Activated T-cell treated with anti-CD3 and anti-CD28 coated beads, Interleukin-2, amount 50 U/mL, for 72 hours (primary cell): ENCODE data around the gene GRK3. TPM values are rescaled to one million over a fixed set of nuclear protein-coding genes. Genes with fewer than 3 reads are reported as not detected.
"Not testable (repeated sequence)": the region's sequence is repeated elsewhere in the genome, so short reads cannot be mapped to it uniquely, and the experiment has no call there.

Source experiments
- ATAC-seq, 2 donors: fragments of 150-1000 bp; cut with Tn5 transposase; replicated peaks in 1 of 2; 2 replicates each; pipeline ENCODE4 v1.10.0; 2021; ENCODE audit warnings: moderate library complexity in 2 of 2, mild to moderate bottlenecking in 1 of 2
- DNase-seq, 2 donors: peaks; one replicate each; pipeline ENCODE4 v3.0.0; 2021 to 2022; ENCODE audit warnings: mixed read lengths in 1 of 2
- H3K27ac Mint-ChIP-seq: one replicate; pipeline ENCODE4 v1.8.0; 2022; ENCODE audit warnings: mild to moderate bottlenecking, moderate library complexity, mixed read lengths
- H3K27me3 Mint-ChIP-seq: one replicate; pipeline ENCODE4 v1.8.0; 2022; ENCODE audit warnings: low read depth, mixed read lengths
- H3K36me3 Mint-ChIP-seq, 2 donors: one replicate each; pipeline ENCODE4 v1.8.0; 2022; ENCODE audit warnings: mixed read lengths in 2 of 2, mild to moderate bottlenecking in 1 of 2; ENCODE audit not compliant: insufficient read depth in 2 of 2
- H3K4me1 Mint-ChIP-seq: one replicate; pipeline ENCODE4 v1.8.0; 2022; ENCODE audit warnings: low read depth, mixed read lengths
- H3K4me3 Mint-ChIP-seq, 2 donors: one replicate each; pipeline ENCODE4 v1.8.0; 2022; ENCODE audit warnings: mild to moderate bottlenecking in 2 of 2, mixed read lengths in 2 of 2, moderate library complexity in 2 of 2
- H3K9me3 Mint-ChIP-seq, 2 donors: one replicate each; pipeline ENCODE4 v1.8.0; 2022; ENCODE audit warnings: mixed read lengths in 2 of 2
- total RNA-seq, 2 donors: library from RNA; stranded (reverse); gene quantifications; one replicate each; pipeline ENCODE4 v1.2.3, GENCODE V29; 2022

GRK3 gene
- total RNA-seq, 2 donors from 2014 or later: 25.9 to 31.9 TPM

- Mint-ChIP-seq H3K9me3 (no peaks in the 10 kb centered on the region), H3K36me3 (peaks cover 0 to 4% of the 10 kb centered on the region in 2 donors), H3K4me1 (peaks cover 12% of the 10 kb centered on the region), H3K27ac (no peak overlapping the region), H3K4me3 (no peak overlapping the region), H3K27me3 (no peaks in the 10 kb centered on the region)
- no peak for ATAC-seq
- DNase-seq: no peak
These were observed 129.9 kb downstream of the GRK3 start for GRCh38 chr22:25694196-25694907.

- Mint-ChIP-seq H3K27ac (no peak overlapping the region), H3K9me3 (no peaks in the 10 kb centered on the region), H3K27me3 (no peaks in the 10 kb centered on the region), H3K4me1 (peaks cover 12% of the 10 kb centered on the region), H3K36me3 (peaks cover 0 to 8% of the 10 kb centered on the region in 2 donors), H3K4me3 (no peak overlapping the region)
- no peak for DNase-seq
- no peak for ATAC-seq
These were observed 130.7 kb downstream of the GRK3 start for GRCh38 chr22:25695146-25695545.

- no peaks in the 10 kb centered on the region for H3K27me3 Mint-ChIP-seq
- peaks cover 0 to 6% of the 10 kb centered on the region in 2 donors for H3K36me3 Mint-ChIP-seq
- peaks cover 12% of the 10 kb centered on the region for H3K4me1 Mint-ChIP-seq
- H3K27ac Mint-ChIP-seq: no peak overlapping the region
- no peaks in the 10 kb centered on the region for H3K9me3 Mint-ChIP-seq
- no peak for ATAC-seq
- no peak for DNase-seq
- H3K4me3 Mint-ChIP-seq: no peak overlapping the region
These were observed 132.3 kb downstream of the GRK3 start for GRCh38 chr22:25696763-25697162.

- H3K27ac Mint-ChIP-seq: no peak overlapping the region
- H3K4me1 Mint-ChIP-seq: peaks cover 16% of the 10 kb centered on the region
- no peak overlapping the region for H3K4me3 Mint-ChIP-seq
- H3K9me3 Mint-ChIP-seq: no peaks in the 10 kb centered on the region
- ATAC-seq: no peak
- no peak for DNase-seq
- H3K27me3 Mint-ChIP-seq: no peaks in the 10 kb centered on the region
- peaks cover 0 to 6% of the 10 kb centered on the region in 2 donors for H3K36me3 Mint-ChIP-seq
These were observed 132.7 kb downstream of the GRK3 start for GRCh38 chr22:25697181-25697664.

- peaks cover 0 to 6% of the 10 kb centered on the region in 2 donors for H3K36me3 Mint-ChIP-seq
- H3K9me3 Mint-ChIP-seq: no peaks in the 10 kb centered on the region
- no peak overlapping the region for H3K4me3 Mint-ChIP-seq
- DNase-seq (no peak), ATAC-seq (no peak)
- peaks cover 24% of the 10 kb centered on the region for H3K4me1 Mint-ChIP-seq
- no peak overlapping the region for H3K27ac Mint-ChIP-seq
- H3K27me3 Mint-ChIP-seq: no peaks in the 10 kb centered on the region
These were observed 133.5 kb downstream of the GRK3 start for GRCh38 chr22:25697978-25698377.

- no peaks in the 10 kb centered on the region for H3K9me3 Mint-ChIP-seq
- peaks cover 0 to 6% of the 10 kb centered on the region in 2 donors for H3K36me3 Mint-ChIP-seq
- no peak overlapping the region for H3K27ac Mint-ChIP-seq
- H3K4me1 Mint-ChIP-seq: peaks cover 28% of the 10 kb centered on the region
- no peaks in the 10 kb centered on the region for H3K27me3 Mint-ChIP-seq
- DNase-seq (no peak), ATAC-seq (no peak)
- no peak overlapping the region for H3K4me3 Mint-ChIP-seq
These were observed 134.0 kb downstream of the GRK3 start for GRCh38 chr22:25698461-25698860.

GRCh38 chr22:25698978-25699377 lies 134.5 kb downstream of the GRK3 start:
- H3K4me3 Mint-ChIP-seq: no peak overlapping the region
- DNase-seq: no peak
- peaks cover 31% of the 10 kb centered on the region for H3K4me1 Mint-ChIP-seq
- H3K9me3 Mint-ChIP-seq: no peaks in the 10 kb centered on the region
- H3K36me3 Mint-ChIP-seq: peaks cover 0 to 6% of the 10 kb centered on the region in 2 donors
- no peak overlapping the region for H3K27ac Mint-ChIP-seq
- ATAC-seq: no peak
- no peaks in the 10 kb centered on the region for H3K27me3 Mint-ChIP-seq

GRCh38 chr22:25701056-25701780 lies 136.7 kb downstream of the GRK3 start:
- Mint-ChIP-seq H3K36me3 (peaks cover 0 to 6% of the 10 kb centered on the region in 2 donors), H3K4me1 (peaks cover 50% of the 10 kb centered on the region), H3K27me3 (no peaks in the 10 kb centered on the region), H3K27ac (no peak overlapping the region), H3K4me3 (no peak overlapping the region), H3K9me3 (no peaks in the 10 kb centered on the region)
- DNase-seq (no peak), ATAC-seq (no peak)

- no peaks in the 10 kb centered on the region for H3K9me3 Mint-ChIP-seq
- H3K27ac Mint-ChIP-seq: no peak overlapping the region
- DNase-seq (no peak), ATAC-seq (no peak)
- no peaks in the 10 kb centered on the region for H3K27me3 Mint-ChIP-seq
- peaks cover 0 to 6% of the 10 kb centered on the region in 2 donors for H3K36me3 Mint-ChIP-seq
- peak overlapping the region in 1 of 2 donors; percentile 49 for H3K4me3 Mint-ChIP-seq
- H3K4me1 Mint-ChIP-seq: peaks cover 50% of the 10 kb centered on the region
These were observed 137.6 kb downstream of the GRK3 start for GRCh38 chr22:25702040-25702439.

GRCh38 chr22:25702571-25703167 lies 138.2 kb downstream of the GRK3 start:
- Mint-ChIP-seq H3K27me3 (no peaks in the 10 kb centered on the region), H3K4me3 (peak overlapping the region; percentile 34 to 80), H3K27ac (peak overlapping the region; percentile 64), H3K36me3 (peaks cover 0 to 10% of the 10 kb centered on the region in 2 donors), H3K9me3 (no peaks in the 10 kb centered on the region), H3K4me1 (peaks cover 57% of the 10 kb centered on the region)
- ATAC-seq: peak; percentile 94
- peak; percentile 34 to 48 for DNase-seq

- Mint-ChIP-seq H3K27me3 (no peaks in the 10 kb centered on the region), H3K9me3 (no peaks in the 10 kb centered on the region), H3K27ac (no peak overlapping the region), H3K4me1 (peaks cover 61% of the 10 kb centered on the region), H3K4me3 (no peak overlapping the region), H3K36me3 (peaks cover 0 to 12% of the 10 kb centered on the region in 2 donors)
- ATAC-seq (no peak), DNase-seq (no peak)
These were observed 140.2 kb downstream of the GRK3 start for GRCh38 chr22:25704701-25705100.

- peaks cover 72% of the 10 kb centered on the region for H3K4me1 Mint-ChIP-seq
- no peaks in the 10 kb centered on the region for H3K9me3 Mint-ChIP-seq
- H3K27me3 Mint-ChIP-seq: no peaks in the 10 kb centered on the region
- no peak overlapping the region for H3K4me3 Mint-ChIP-seq
- ATAC-seq (no peak), DNase-seq (no peak)
- peaks cover 2 to 8% of the 10 kb centered on the region in 2 donors for H3K36me3 Mint-ChIP-seq
- H3K27ac Mint-ChIP-seq: no peak overlapping the region
These were observed 141.7 kb downstream of the GRK3 start for GRCh38 chr22:25706197-25706596.

GRCh38 chr22:25708430-25708829 lies 144.0 kb downstream of the GRK3 start:
- Mint-ChIP-seq H3K36me3 (peaks cover 2 to 13% of the 10 kb centered on the region in 2 donors), H3K4me1 (peaks cover 64% of the 10 kb centered on the region)
- H3K4me3 Mint-ChIP-seq, H3K27ac Mint-ChIP-seq, DNase-seq, H3K27me3 Mint-ChIP-seq, ATAC-seq, H3K9me3 Mint-ChIP-seq: not testable (repeated sequence)
